Hair follicular keratinocyte (primary cell): ENCODE results near the gene ABCC10. TPM values are rescaled to one million over a fixed set of nuclear protein-coding genes. Genes with fewer than 3 reads are reported as not detected.

Experiments used
- total RNA-seq: library from RNA; depleted of rRNA; stranded (reverse); fragments of >200 nt; gene quantifications from 2 replicates; pipeline ENCODE4 v1.2.3, GENCODE V29; 2015

The ABCC10 gene, protein sequence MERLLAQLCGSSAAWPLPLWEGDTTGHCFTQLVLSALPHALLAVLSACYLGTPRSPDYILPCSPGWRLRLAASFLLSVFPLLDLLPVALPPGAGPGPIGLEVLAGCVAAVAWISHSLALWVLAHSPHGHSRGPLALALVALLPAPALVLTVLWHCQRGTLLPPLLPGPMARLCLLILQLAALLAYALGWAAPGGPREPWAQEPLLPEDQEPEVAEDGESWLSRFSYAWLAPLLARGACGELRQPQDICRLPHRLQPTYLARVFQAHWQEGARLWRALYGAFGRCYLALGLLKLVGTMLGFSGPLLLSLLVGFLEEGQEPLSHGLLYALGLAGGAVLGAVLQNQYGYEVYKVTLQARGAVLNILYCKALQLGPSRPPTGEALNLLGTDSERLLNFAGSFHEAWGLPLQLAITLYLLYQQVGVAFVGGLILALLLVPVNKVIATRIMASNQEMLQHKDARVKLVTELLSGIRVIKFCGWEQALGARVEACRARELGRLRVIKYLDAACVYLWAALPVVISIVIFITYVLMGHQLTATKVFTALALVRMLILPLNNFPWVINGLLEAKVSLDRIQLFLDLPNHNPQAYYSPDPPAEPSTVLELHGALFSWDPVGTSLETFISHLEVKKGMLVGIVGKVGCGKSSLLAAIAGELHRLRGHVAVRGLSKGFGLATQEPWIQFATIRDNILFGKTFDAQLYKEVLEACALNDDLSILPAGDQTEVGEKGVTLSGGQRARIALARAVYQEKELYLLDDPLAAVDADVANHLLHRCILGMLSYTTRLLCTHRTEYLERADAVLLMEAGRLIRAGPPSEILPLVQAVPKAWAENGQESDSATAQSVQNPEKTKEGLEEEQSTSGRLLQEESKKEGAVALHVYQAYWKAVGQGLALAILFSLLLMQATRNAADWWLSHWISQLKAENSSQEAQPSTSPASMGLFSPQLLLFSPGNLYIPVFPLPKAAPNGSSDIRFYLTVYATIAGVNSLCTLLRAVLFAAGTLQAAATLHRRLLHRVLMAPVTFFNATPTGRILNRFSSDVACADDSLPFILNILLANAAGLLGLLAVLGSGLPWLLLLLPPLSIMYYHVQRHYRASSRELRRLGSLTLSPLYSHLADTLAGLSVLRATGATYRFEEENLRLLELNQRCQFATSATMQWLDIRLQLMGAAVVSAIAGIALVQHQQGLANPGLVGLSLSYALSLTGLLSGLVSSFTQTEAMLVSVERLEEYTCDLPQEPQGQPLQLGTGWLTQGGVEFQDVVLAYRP (N-terminal part only)
- total RNA-seq, result 18.0 and 19.7 TPM in 2 replicates

DNA sequence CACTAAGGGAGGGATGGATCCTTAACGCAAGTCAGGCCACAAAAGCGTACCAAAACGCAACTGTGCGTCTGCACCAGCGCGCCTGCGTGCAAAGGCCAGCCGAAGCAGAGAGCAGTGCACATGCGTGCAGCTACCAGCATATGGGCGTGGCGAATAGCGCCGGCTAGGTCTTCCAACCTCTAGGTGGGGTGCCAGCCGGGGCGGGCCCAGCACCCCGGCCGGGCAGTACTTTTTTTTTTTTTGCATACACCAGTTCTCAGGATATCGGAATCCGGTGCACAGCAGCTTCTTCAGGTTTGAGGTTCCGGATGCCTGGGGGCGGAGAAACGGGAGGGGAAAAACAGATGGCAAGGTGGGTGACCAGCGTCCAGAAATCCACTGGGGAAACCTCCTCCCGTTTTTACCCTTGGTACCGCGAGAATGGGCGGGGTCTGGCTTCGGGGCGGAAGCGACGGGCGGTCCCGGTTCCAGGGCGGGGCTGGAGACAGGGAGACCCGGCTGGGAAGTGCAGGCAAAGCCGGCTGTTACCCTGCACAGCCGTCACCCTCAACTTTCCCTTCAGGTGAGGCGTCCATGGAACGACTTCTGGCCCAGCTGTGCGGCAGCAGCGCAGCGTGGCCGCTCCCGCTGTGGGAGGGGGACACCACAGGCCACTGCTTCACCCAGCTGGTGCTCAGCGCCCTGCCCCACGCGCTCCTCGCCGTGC lies at the start of gene ABCC10:
TSS of gene ABCC10 (plus strand) at position 136 of the 706 bp plus-strand sequence. CDS start at position 574, 438 bp downstream.

GRCh38 chr6:43455531-43456428 lies 28.4 kb downstream of the ABCC10 start, which contains the start of gene DLK2:
Gene DLK2 (minus strand): TSS chr6:43455548. CDS start chr6:43454825, 723 bp downstream.

GRCh38 chr6:43477235-43478007 lies 50.1 kb downstream of the ABCC10 start, which contains the start of gene TJAP1:
Gene TJAP1 (plus strand): TSS chr6:43477570. CDS start chr6:43499002, 21,432 bp downstream.

Other genes starting within 250 kb of the ABCC10 start
- gene CUL9, start 245.3 kb upstream of the ABCC10 start, total RNA-seq, result 27.9 and 50.4 TPM in 2 replicates
- gene DNPH1, start 198.1 kb upstream of the ABCC10 start, total RNA-seq, result 222 and 226 TPM in 2 replicates
- 0.04 TPM in 1 of 2 replicates, not detected in the other for gene TTBK1, start 184.1 kb upstream of the ABCC10 start, total RNA-seq
- gene SLC22A7, start 129.3 kb upstream of the ABCC10 start, total RNA-seq, result not detected in 2 replicates
- gene CRIP3, start 118.7 kb upstream of the ABCC10 start, total RNA-seq, result not detected in 2 replicates
- gene ZNF318, start 57.9 kb upstream of the ABCC10 start, total RNA-seq, result 7.3 and 7.7 TPM in 2 replicates
- 36.1 and 47.8 TPM in 2 replicates for gene DLK2, start 28.0 kb downstream of the ABCC10 start, total RNA-seq
- 21.9 and 29.0 TPM in 2 replicates for gene TJAP1, start 50.0 kb downstream of the ABCC10 start, total RNA-seq
- 0.16 and 0.27 TPM in 2 replicates for gene LRRC73, start 82.8 kb downstream of the ABCC10 start, total RNA-seq
- 81.4 and 82.4 TPM in 2 replicates for gene YIPF3, start 89.4 kb downstream of the ABCC10 start, total RNA-seq
- 31.3 and 46.5 TPM in 2 replicates for gene POLR1C, start 89.5 kb downstream of the ABCC10 start, total RNA-seq
- 29.0 and 30.2 TPM in 2 replicates for gene XPO5, start 148.5 kb downstream of the ABCC10 start, total RNA-seq
- 25.1 and 26.1 TPM in 2 replicates for gene POLH, start 148.6 kb downstream of the ABCC10 start, total RNA-seq
- 34.1 and 60.1 TPM in 2 replicates for gene GTPBP2, start 201.7 kb downstream of the ABCC10 start, total RNA-seq
- gene MAD2L1BP, start 208.3 kb downstream of the ABCC10 start, total RNA-seq, result 26.0 and 33.0 TPM in 2 replicates
- gene RSPH9, start 217.5 kb downstream of the ABCC10 start, total RNA-seq, result not detected in 2 replicates